Spleen (tissue), 11 donors: ENCODE data around the gene SLC49A4. TPM values are rescaled to one million over a fixed set of nuclear protein-coding genes. Genes with fewer than 3 reads are reported as not detected.
A peak's percentile ranks its signal among the peaks of the same experiment; 100 is the strongest.

Source experiments
- DNase-seq: peaks from one replicate; pipeline ENCODE4 v3.0.0-alpha.2; 2020
- H3K27ac ChIP-seq, 8 donors: fragments of 200-600 bp; sonication (generic) in 7 of 8; 1 replicate in 4 of 8; 2 replicates in 4 of 8; pipeline versions ENCODE4 v1.5.0 to v1.8.0; 2016 to 2021; ENCODE audit warnings: inconsistent platforms in 4 of 8, mild to moderate bottlenecking in 4 of 8, moderate library complexity in 1 of 8
- H3K27me3 ChIP-seq, 7 donors: fragments of 200-600 bp; sonication (generic) in 6 of 7; replicated peaks in 1 of 7; 1 replicate in 4 of 7; 2 replicates in 3 of 7; pipeline versions ENCODE4 v1.5.0 to v1.8.0; 2016 to 2021; ENCODE audit warnings: inconsistent platforms in 3 of 7, mild to moderate bottlenecking in 1 of 7
- H3K36me3 ChIP-seq, 6 donors: fragments of 200-600 bp; sonication (generic) in 5 of 6; 1 replicate in 4 of 6; 2 replicates in 2 of 6; pipeline versions ENCODE4 v1.5.0 to v1.8.0; 2016 to 2021; ENCODE audit warnings: inconsistent platforms in 2 of 6
- H3K4me1 ChIP-seq, 6 donors: fragments of 200-600 bp; sonication (generic) in 5 of 6; 1 replicate in 3 of 6; 2 replicates in 3 of 6; pipeline versions ENCODE4 v1.5.0 to v1.8.0; 2016 to 2021; ENCODE audit warnings: inconsistent platforms in 3 of 6
- H3K4me3 ChIP-seq, 8 donors: fragments of 200-600 bp; sonication (generic) in 7 of 8; 1 replicate in 4 of 8; 2 replicates in 4 of 8; pipeline versions ENCODE4 v1.5.0 to v1.8.0; 2016 to 2021; ENCODE audit warnings: inconsistent platforms in 4 of 8, mild to moderate bottlenecking in 4 of 8, moderate library complexity in 2 of 8
- H3K9me3 ChIP-seq, 8 donors: fragments of 200-600 bp; sonication (generic) in 7 of 8; 1 replicate in 4 of 8; 2 replicates in 4 of 8; pipeline versions ENCODE4 v1.5.0 to v1.8.0; 2016 to 2021; ENCODE audit warnings: inconsistent platforms in 4 of 8
- POLR2A ChIP-seq, 3 donors: fragments of 450-650 bp; IDR thresholded peaks; one replicate each; pipeline ENCODE4 v1.5.1; 2017; ENCODE audit warnings: antibody characterized with exemption in 3 of 3, mild to moderate bottlenecking in 1 of 3
- POLR2AphosphoS5 ChIP-seq, 3 donors: sonication (generic); formaldehyde crosslinking; IDR thresholded peaks; one replicate each; pipeline ENCODE4 v1.5.1; 2017; ENCODE audit warnings: antibody characterized with exemption in 3 of 3
- WGBS, 5 donors: extraction: QIAGEN DNeasy Blood & Tissue Kit in 3 of 5; methylation state at CpG; one replicate each; pipeline versions ENCODE4 v1.1.5 to v1.1.7; 2013 to 2018; 5-methylcytosine and 5-hydroxymethylcytosine counted together
- intact Hi-C: fragments of 100-400 bp; cut with DNase I; formaldehyde crosslinking; loops from one replicate; pipeline ENCODE4 v1.15.0; 2023; ENCODE audit warnings: low total_unique reads
- polyA plus RNA-seq, 3 donors: library from polyadenylated mRNA; stranded (reverse); fragments of 200-250 nt; gene quantifications; one replicate each; pipeline ENCODE4 v1.2.1, GENCODE V29; 2013
- total RNA-seq, 7 donors: library from RNA; depleted of rRNA in 3 of 7; stranded (reverse); fragments of >200 nt in 3 of 7; fragmentation: NEBNext Ultra II Directional in 4 of 7; extraction: Animal tissue kit (Norgen Biotek cat#: 25700) in 4 of 7; gene quantifications; one replicate each; pipeline versions ENCODE4 v1.1.0 to v1.2.1, GENCODE V29; 2016 to 2021
- TF ChIP-seq, protein P1 (sequence below), 11 experiments: fragments of 200-600 bp in 7 of 11; fragments of 450-650 bp in 4 of 11; sonication (generic) in 4 of 11; IDR thresholded peaks in 8 of 11; conservative IDR thresholded peaks in 3 of 11; 1 replicate in 7 of 11; 2 replicates in 4 of 11; pipeline versions ENCODE4 v1.4.0 to v1.8.0; 2016 to 2021; ENCODE audit warnings: antibody characterized with exemption in 11 of 11, inconsistent platforms in 4 of 11, mild to moderate bottlenecking in 1 of 11
- donor health status: healthy with polysubstance abuse.
- donor health status: DM: no; HTN: no; CAD: no; lungs with moderate emphysema.
- donor health status: DM: no; HTN: no; CAD: no.
- donor health status: Bipolar disorder and iron deficiency.
- donor health status: healthy.
- donor health status: DM: no; HTN: no; CAD: no.
- donor health status: DM: yes; HTN: yes; CAD: no.

Gene SLC49A4
- total and polyA plus RNA-seq, 10 donors = 1.3 to 31.8 (median 14.5) TPM

DNA sequence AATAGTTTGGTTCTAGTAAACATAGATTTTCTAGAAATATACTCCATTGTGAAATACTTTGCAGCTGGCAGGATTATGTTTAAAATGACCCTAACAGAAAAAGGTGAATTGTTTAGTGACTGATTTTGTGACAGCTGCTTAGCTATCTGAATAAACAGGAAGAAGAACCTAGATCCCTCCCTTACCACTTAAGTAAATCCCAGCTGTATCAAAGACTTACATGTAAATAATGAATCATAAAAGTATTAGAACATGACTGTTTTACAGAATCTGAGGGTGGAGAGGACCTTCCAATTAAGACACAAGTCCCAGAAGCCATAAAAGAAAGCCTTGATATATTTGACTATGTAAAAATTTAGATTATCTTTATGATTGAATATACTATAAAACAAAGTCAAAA is 15.9 kb downstream of the SLC49A4 start:
- peaks cover 0 to 93% (median 0%) of the 10 kb centered on the region in 6 donors for H3K36me3 ChIP-seq
- peaks cover 0 to 1% (median 0%) of the 10 kb centered on the region in 6 donors for H3K4me1 ChIP-seq
- H3K27me3 ChIP-seq = no peaks in the 10 kb centered on the region
- TF ChIP-seq POLR2A (IDR thresholded peaks at IDR 0.05) = no peak
- TF ChIP-seq, protein P1, sequence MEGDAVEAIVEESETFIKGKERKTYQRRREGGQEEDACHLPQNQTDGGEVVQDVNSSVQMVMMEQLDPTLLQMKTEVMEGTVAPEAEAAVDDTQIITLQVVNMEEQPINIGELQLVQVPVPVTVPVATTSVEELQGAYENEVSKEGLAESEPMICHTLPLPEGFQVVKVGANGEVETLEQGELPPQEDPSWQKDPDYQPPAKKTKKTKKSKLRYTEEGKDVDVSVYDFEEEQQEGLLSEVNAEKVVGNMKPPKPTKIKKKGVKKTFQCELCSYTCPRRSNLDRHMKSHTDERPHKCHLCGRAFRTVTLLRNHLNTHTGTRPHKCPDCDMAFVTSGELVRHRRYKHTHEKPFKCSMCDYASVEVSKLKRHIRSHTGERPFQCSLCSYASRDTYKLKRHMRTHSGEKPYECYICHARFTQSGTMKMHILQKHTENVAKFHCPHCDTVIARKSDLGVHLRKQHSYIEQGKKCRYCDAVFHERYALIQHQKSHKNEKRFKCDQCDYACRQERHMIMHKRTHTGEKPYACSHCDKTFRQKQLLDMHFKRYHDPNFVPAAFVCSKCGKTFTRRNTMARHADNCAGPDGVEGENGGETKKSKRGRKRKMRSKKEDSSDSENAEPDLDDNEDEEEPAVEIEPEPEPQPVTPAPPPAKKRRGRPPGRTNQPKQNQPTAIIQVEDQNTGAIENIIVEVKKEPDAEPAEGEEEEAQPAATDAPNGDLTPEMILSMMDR (IDR thresholded peaks at IDR 0.05 in 8 of 11, conservative IDR thresholded peaks at IDR 0.05 in 3 of 11) = no peak
- TF ChIP-seq POLR2AphosphoS5 (IDR thresholded peaks at IDR 0.05) = no peak
- no peak for DNase-seq
- no peaks in the 10 kb centered on the region for H3K9me3 ChIP-seq
- intact Hi-C loops = no loop called here
- H3K27ac ChIP-seq = no peak overlapping the region
- H3K4me3 ChIP-seq = no peak overlapping the region

DNA sequence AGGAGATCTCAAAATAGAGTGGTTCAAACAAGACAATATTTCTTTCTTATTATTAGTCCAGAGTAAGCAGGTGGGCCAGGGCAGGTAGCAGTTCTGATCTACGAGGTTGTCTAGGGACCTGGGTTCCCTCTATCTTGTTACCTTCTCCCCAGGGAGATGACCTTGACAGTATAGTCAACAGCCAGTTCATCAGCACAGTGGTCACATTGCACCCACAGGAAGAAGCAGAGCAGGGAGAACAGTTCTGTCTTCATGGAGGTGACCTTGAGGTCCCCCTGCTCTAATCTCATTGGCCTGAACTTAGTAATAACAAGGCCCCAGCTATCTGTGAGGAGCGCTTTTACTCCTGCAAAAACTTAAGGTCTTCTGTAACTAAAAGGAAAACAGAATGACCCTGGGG is 21.7 kb downstream of the SLC49A4 start:
- Histone ChIP-seq H3K9me3 (no peaks in the 10 kb centered on the region), H3K27ac (no peak overlapping the region), H3K4me1 (no peaks in the 10 kb centered on the region), H3K4me3 (no peak overlapping the region), H3K27me3 (no peaks in the 10 kb centered on the region), H3K36me3 (peaks cover 0 to 70% (median 0%) of the 10 kb centered on the region in 6 donors)
- no peak for DNase-seq
- intact Hi-C loops = no loop called here
- WGBS, 5 donors = 86 to 96% (median 92%) methylated on average over 2 of the region's 2 CpGs
- TF ChIP-seq, protein P1 (IDR thresholded peaks at IDR 0.05 in 8 of 11, conservative IDR thresholded peaks at IDR 0.05 in 3 of 11) = no peak
- TF ChIP-seq POLR2A (IDR thresholded peaks at IDR 0.05) = no peak
- no peak for TF ChIP-seq POLR2AphosphoS5 (IDR thresholded peaks at IDR 0.05)

DNA sequence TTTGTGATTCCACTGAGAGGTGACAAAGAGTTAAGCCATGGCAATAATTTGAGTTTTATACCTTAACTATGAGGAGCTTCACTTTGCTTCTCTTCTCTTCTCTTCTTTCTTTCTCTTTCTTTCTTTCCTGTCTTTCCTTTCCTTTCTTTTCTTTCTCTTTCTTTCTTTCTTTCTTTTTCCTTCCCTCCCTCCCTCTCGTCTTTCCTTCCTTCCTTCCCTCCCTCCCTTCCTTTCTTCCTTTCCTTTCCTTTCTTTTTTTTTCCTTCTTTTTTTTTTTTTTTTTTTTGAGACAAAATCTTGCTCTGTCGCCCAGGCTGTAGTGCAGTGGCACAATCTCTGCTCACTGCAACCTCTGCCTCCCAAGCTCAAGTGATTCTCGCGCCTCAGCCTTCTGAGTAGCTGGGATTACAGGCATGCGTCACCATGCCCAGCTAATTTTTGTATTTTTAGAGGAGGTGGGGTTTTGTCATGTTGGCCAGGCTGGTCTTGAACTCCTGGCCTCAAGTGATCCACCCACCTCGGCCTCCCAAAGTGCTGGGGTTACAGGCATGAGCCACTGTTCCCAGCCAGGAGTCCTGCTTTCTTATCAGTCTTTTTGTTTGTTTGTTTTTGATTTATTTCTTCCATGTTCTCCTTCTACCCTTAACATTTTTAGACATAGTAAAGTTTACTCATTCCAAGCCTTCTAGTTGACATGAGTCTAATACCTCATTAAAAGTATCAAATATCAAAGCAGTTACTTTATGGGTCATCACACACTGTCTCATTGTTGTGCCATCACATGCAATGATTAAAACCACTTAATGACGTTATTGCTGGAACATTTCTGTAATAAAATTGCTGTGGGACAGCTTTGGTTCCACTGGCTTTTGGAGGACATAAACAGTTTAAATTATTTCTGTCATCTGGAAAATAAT is 29.9 kb downstream of the SLC49A4 start:
- 87 to 95% (median 94%) methylated on average over 7 of the region's 7 CpGs for WGBS, 5 donors
- intact Hi-C loops = no loop called here

DNA sequence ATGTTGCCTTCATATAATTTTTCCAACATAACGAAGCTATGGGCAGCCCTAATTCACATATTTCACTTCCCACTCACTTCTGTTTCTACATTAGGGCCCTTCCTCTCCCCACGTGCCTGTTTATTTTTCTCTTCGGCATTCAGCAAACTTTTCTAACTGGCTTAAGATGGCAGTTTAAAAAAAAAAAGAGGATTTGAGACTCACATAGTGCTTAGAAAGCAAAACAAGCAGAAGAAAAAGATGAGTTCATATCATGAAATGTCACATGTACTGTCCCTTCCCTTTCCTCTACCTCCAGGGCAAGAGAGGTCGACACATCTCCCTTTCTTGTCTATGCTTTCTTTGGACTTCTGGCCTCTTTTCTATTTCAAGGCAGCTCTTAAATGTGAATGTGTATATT is 30.6 kb downstream of the SLC49A4 start:
- Histone ChIP-seq H3K27me3 (no peaks in the 10 kb centered on the region), H3K9me3 (no peaks in the 10 kb centered on the region), H3K4me1 (no peaks in the 10 kb centered on the region), H3K4me3 (no peak overlapping the region), H3K36me3 (peaks cover 0 to 58% (median 5%) of the 10 kb centered on the region in 6 donors), H3K27ac (peak overlapping the region in 4 of 8 donors; percentile 35 to 49 (median 44))
- 71 to 82% (median 76%) methylated on average over 4 of the region's 4 CpGs for WGBS, 5 donors
- DNase-seq = no peak
- intact Hi-C loops = no loop called here
- TF ChIP-seq, protein P1 (IDR thresholded peaks at IDR 0.05 in 8 of 11, conservative IDR thresholded peaks at IDR 0.05 in 3 of 11) = no peak
- TF ChIP-seq POLR2A (IDR thresholded peaks at IDR 0.05) (no peak), POLR2AphosphoS5 (IDR thresholded peaks at IDR 0.05) (no peak)

More for the DNA sequence above, 29.9 kb downstream of the SLC49A4 start:
- no peaks in the 10 kb centered on the region for H3K9me3 ChIP-seq
- no peak overlapping the region for H3K4me3 ChIP-seq
- peaks cover 0 to 62% (median 5%) of the 10 kb centered on the region in 6 donors for H3K36me3 ChIP-seq
- H3K4me1 ChIP-seq = no peaks in the 10 kb centered on the region
- H3K27ac ChIP-seq = peak overlapping the region in 5 of 8 donors; percentile 7 to 54 (median 45)
- TF ChIP-seq, protein P1 (IDR thresholded peaks at IDR 0.05 in 8 of 11, conservative IDR thresholded peaks at IDR 0.05 in 3 of 11) = no peak
- TF ChIP-seq POLR2A (IDR thresholded peaks at IDR 0.05) = no peak
- TF ChIP-seq POLR2AphosphoS5 (IDR thresholded peaks at IDR 0.05) = no peak
- H3K27me3 ChIP-seq = no peaks in the 10 kb centered on the region
- no peak for DNase-seq
